Activated T-helper 1 cell treated with anti-CD3 and anti-CD28 coated beads, Interleukin-2, amount 50 U/mL, for 16 hours (primary cell): Measurements from ENCODE around the gene CSF3.

Experiments used
- DNase-seq, 2 donors: peaks; one replicate each; pipeline ENCODE4 v3.0.0-alpha.2; 2020; ENCODE audit warnings: low read depth in 1 of 2, low spot score in 1 of 2

Gene CSF3

DNA sequence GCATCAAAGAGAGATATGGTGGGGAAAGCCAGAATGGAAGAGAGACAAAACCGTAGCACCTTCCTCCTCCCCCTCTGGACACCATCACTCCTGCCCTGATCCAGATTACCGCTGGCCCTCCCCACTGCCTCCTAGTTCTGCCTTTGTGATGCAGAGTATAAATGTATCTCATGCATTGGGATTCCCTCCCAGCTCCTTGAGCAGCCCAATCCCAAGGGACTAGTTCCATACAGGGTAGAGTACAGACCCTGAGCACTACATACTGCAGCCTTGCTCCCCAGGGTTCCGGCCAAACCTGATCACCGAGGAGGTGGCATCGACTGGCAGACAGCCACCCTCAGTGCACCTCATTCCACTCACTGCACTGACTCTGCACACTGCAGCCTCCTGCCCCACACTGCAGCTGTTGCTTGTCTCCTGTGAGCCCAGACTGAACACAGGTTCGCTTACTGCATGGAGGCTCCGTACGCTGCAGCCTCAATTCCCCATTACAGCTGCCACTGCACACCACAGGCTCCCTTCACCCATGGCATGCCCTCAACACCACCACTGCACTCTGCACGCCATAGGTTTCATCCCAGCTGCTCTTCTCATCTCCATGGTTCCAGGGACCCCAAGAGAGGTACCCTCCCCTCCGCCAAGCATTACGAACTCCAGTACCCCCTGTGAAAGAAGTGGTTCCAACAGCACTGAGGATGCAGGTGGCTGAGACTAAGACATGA is 45.8 kb downstream of the CSF3 start:
- no peak for DNase-seq

DNA sequence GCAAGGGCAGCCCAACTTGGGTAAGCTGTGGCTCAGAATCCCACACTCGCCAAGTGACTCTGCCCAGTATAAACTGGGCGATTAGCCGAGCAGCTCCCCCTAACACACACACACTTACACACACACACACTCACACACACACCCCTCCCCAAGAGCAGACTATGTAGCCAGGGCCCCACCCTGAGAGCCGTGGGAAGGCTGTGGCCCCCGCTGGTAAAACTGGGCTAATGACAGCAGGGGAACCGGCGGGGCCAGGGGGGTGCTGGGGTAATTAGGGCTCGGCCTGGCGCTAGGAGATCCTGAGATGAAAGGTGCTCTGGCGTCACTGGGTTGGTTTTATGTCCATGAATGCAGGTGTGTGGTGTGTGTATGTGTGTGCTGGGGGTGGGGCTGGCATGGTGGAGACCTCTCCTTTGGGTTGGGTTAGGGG is 46.4 kb downstream of the CSF3 start:
- DNase-seq: no peak

DNA sequence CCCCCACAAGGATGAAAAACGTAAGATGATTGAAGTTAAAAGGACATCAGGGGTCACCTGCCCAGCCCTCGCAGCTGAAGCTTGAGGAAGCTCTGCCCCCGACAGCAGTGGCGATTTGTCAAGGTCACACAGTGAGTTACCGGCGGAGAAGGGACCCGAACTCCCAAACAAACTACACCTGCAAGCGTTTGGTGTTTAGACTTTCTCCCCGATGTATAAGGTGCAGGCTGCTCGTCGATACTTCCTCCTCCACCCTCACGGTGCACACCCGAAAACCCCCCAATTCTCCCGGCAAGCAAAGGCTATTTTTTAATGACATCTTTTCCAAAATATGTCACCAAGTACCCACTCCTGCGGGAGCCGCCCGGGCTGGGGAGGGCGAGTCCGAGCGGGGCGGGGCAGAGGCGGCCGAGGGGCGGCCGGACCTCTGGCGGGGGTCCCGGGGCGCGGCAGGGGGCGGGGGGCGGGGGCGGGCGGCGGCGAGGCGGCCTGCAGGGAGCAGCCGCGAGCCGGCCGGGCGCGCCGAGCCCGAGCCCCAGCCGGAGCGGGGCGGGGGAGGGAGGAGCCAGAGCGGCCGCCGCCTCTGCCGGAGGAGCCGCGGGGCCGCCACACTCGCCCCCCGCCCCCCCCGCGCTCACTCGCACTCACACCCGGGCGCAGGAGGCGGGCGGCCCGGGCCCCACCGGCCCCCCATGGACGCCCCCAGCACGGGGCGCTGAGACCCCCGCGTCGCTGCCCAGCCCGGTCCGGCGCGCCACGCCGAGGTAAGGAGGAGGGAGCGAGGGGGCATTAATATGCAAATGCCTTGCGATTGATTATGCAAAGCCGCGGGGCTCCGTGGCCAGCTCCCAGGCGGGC is 47.3 kb downstream of the CSF3 start, which contains the start of gene THRA:
Gene THRA, plus strand, starts transcription at position 637 of the 858 bp plus-strand sequence. CDS start 11,524 bp downstream, outside the sequence.
- peak; percentile 46 to 61 for DNase-seq

DNA sequence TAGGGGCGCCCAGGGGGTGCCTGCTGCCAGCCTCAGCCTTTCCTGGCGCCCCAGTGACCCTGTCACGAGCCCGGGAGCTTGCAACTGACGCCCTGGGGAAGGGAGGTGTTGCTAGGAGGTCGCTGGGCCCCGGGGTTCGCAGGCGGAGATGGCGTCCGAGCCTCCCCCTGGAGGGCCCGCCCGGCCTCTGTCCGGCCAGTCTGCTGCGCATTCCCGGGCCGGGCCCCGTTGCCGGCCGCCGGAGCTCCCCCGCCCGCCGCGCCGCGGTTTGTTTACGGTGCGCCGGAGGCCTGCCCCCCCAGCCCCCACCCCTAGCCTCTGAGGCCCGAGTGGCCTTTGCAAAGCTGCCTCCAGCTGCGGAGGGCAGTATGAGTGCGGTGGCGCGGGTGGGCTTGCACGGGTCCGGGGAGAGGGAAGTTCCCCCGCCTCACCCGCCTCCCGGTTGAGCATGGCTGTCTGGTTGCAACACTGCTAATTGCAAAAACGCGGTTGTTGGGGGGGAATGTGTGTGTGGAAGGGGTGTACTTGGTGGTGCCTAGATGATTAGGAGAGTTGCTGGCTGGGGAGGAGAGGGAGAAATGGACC is 48.0 kb downstream of the CSF3 start:
- no peak for DNase-seq

DNA sequence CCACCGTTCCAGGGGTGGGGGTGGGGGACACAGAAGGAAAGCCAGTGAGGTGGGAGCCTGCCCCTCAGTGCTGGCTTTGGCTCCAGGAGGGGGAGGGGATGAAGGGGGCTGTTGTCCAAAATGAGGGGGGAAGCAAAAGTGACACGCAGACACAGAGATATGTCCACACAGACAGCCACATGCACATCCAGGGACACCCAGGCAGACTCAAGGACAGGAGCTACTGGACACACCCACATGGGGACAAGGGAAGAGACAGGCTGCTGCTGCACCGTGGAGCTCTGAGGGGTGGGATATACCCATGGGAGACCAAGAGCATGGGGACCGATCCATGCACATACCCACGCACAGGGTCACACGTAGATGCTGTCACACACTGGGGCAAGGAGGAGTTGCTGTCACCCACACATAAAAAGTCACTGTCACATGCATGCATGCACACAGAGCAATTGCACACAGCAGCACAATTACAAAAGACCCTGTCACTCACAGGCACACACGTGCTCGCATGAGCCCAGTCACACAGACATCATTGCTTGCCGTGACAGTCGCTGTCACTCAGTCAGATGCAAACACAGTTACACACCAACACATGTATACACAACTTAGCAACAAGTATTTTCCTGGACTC is 48.8 kb downstream of the CSF3 start:
- no peak for DNase-seq

DNA sequence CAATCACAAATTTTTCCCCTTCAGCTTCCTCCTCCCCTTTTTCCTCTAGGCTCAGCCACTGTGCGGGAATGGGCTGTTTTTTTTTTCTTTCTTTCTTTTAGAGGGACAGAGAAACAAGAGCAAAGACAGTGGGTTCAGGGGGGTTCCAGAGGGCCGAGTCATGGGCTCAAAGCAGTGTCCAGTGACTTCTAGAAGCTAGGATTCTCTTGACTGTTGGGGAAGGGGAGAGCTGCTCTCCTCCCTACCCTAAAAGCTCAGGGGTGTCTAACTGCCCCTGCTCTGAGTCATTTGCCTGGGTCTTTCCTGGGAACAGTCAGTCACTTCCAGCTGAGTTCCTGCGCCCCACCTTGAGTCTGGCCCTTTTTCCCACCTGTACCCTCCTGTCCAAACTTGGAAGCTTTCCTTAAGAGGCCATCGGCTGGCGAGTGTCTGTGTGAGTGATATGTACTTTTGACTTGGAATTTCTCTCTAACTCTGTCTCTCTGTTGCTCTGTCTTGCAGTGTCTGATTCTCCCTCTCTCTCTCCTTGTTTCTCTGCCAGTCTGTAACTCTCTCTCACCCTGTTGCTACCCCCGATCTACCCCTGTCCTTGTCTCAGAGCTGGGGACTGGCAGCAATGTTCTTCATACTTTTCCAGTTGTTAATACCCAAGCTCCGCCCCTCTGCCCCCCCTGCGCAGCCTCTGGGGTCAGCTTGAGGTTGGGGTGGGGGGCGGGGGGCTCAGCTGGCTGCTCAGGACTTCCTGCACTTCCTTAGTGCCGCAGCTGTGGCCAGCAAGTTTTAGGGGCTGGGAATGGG is 49.9 kb downstream of the CSF3 start:
- no peak for DNase-seq

DNA sequence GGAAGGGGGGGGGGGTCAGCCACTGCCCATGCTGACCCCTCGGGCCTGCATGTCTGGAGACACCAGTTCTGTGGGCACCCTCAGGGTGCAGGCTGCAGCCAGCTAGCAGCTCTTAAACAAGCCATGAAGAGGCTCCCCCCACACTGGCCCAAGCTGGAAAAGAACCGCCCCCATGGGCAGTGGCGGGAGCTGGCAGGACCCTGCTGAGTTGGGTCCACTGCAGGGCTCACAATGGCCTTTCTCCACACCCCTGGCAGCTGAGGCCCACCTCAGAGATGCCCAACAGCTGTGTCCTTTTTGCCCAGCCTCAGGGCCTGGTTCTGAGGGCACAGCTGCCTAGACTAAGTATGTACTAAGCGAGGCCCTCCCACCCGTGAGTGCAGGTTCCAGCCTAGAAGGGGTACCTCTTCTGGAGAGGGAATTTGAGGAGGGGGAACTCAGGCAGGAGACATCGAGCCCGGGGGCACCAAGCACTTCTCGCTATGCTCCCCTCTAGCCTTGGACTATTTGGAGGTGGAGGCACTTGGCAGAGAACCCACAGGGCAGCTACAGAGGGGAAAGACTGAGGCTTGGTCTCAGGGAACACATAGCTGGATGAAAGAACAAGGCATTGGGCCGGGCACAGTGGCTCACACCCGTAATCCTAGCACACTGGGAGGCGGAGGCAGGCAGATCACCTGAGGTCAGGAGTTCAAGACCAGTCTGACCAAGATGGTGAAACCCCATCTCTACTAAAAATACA is 50.7 kb downstream of the CSF3 start:
- no peak for DNase-seq
